Spinal cord (tissue), 10 donors: Measurements from ENCODE around the gene DXO. TPM values are rescaled to one million over a fixed set of nuclear protein-coding genes. Genes with fewer than 3 reads are reported as not detected.

Experiments used
- DNase-seq, 6 donors: peaks; one replicate each; pipeline versions ENCODE4 v3.0.0 to v3.0.0-alpha.2; 2013 to 2015; ENCODE audit warnings: low spot score in 6 of 6, low read depth in 4 of 6
- H3K27ac ChIP-seq: one replicate; pipeline ENCODE4 v1.5.1; 2013; ENCODE audit warnings: low read depth, low read length, control low read depth
- H3K27me3 ChIP-seq: one replicate; pipeline ENCODE4 v1.6.1; 2013; ENCODE audit warnings: low read length; ENCODE audit not compliant: control insufficient read depth, insufficient read depth
- H3K36me3 ChIP-seq: one replicate; pipeline ENCODE4 v1.6.1; 2013; ENCODE audit warnings: low read length; ENCODE audit not compliant: control insufficient read depth, insufficient read depth
- H3K4me1 ChIP-seq: one replicate; pipeline ENCODE4 v1.6.1; 2013; ENCODE audit warnings: low read length; ENCODE audit not compliant: control insufficient read depth, insufficient read depth
- H3K4me3 ChIP-seq: one replicate; pipeline ENCODE4 v1.5.1; 2013; ENCODE audit warnings: low read depth, low read length, control low read depth
- H3K9me3 ChIP-seq: one replicate; pipeline ENCODE4 v1.6.1; 2013; ENCODE audit warnings: low read length; ENCODE audit not compliant: control insufficient read depth, insufficient read depth
- WGBS: methylation state at CpG from one replicate; pipeline ENCODE4 v1.1.5; 2013; ENCODE audit warnings: missing lambda C conversion rate; ENCODE audit not compliant: insufficient coverage; 5-methylcytosine and 5-hydroxymethylcytosine counted together
- polyA plus RNA-seq, 2 donors: library from polyadenylated mRNA; unstranded; fragments of 120-200 nt; gene quantifications; one replicate each; pipeline ENCODE4 v1.2.1, GENCODE V29; 2013; ENCODE audit not compliant: insufficient read length in 2 of 2
- total RNA-seq, 2 donors: library from RNA; depleted of rRNA in 1 of 2; stranded (reverse); fragments of 120-200 nt in 1 of 2; fragments of >200 nt in 1 of 2; gene quantifications; one replicate each; pipeline versions ENCODE4 v1.2.3 to v1.2.4, GENCODE V29; 2013 to 2014
- donor health status: healthy.

DXO gene
- total and polyA plus RNA-seq, 4 donors, result 7.9 to 32.7 (median 23.0) TPM

- Histone ChIP-seq H3K27me3 (no peaks in the 10 kb centered on the region), H3K36me3 (peaks cover 65% of the 10 kb centered on the region), H3K27ac (peak within 1 kb of the TSS; percentile 85), H3K4me3 (peak within 1 kb of the TSS; percentile 93), H3K4me1 (peaks cover 18% of the 10 kb centered on the region), H3K9me3 (no peaks in the 10 kb centered on the region)
- peak; percentile 90 to 99 (median 95) for DNase-seq
- 0% methylated on average over 55 of the region's 59 CpGs for WGBS
These were observed 12.9 kb downstream of the DXO start, which contains the start of the genes NELFE and SKIC2 for GRCh38 chr6:31958741-31959739. NELFE (minus strand) TSS chr6:31958971; CDS start chr6:31958446, 525 bp downstream. SKIC2 (plus strand) TSS chr6:31959175; CDS start chr6:31959193, 18 bp downstream.

DNA sequence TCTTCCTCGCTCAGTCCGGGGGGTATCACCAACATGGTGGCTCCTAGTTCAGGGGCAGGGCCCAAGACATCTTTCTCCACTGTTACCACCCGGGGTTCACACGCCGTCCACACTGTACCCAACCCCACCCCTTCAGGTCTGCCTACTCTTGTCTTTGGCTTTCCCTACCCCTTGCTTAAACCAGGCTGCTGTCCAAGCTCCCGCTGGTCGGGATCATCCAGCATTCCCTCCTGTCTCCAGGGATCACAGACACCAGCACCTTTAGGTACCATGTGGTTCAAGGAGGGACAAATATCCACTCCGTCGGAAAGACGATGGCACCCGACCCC lies 13.6 kb downstream of the DXO start:
- H3K27me3 ChIP-seq, result no peaks in the 10 kb centered on the region
- peaks cover 65% of the 10 kb centered on the region for H3K36me3 ChIP-seq
- DNase-seq, result no peak
- H3K4me1 ChIP-seq, result peaks cover 18% of the 10 kb centered on the region
- peak overlapping the region; percentile 93 for H3K4me3 ChIP-seq
- no peaks in the 10 kb centered on the region for H3K9me3 ChIP-seq
- WGBS, result 7% methylated on average over 11 of the region's 11 CpGs
- H3K27ac ChIP-seq, result peak overlapping the region; percentile 85

DNA sequence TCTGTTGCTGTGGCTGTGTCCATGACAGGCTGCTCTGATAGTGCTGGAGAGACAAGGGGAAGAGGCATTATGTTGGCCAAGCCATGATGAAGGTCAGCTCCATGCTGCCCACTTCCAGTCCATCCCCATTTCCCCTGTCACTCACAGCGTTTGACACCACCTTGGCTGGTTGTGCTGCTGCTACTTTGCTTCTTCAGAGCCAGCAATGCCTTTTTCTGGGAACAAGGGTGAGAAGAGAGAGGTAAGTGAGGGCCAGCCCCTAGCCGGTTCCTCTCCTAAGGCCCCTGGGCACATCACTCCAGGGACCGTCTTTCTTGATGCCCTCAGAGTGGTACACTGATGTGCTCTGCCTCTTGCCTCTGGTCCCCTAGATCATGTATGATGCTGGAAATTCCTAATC lies 15.1 kb downstream of the DXO start:
- 100% methylated on average over 3 of the region's 3 CpGs for WGBS
- peaks cover 18% of the 10 kb centered on the region for H3K4me1 ChIP-seq
- peaks cover 63% of the 10 kb centered on the region for H3K36me3 ChIP-seq
- H3K9me3 ChIP-seq, result no peaks in the 10 kb centered on the region
- H3K27ac ChIP-seq, result no peak overlapping the region
- H3K27me3 ChIP-seq, result no peaks in the 10 kb centered on the region
- DNase-seq, result no peak
- H3K4me3 ChIP-seq, result no peak overlapping the region

GRCh38 chr6:31954511-31954910 lies 17.4 kb downstream of the DXO start:
- H3K27ac ChIP-seq, result no peak overlapping the region
- peaks cover 53% of the 10 kb centered on the region for H3K36me3 ChIP-seq
- peaks cover 11% of the 10 kb centered on the region for H3K4me1 ChIP-seq
- H3K27me3 ChIP-seq, result no peaks in the 10 kb centered on the region
- no peaks in the 10 kb centered on the region for H3K9me3 ChIP-seq
- 98% methylated on average over 28 of the region's 28 CpGs for WGBS
- no peak overlapping the region for H3K4me3 ChIP-seq
- DNase-seq, result no peak

DNA sequence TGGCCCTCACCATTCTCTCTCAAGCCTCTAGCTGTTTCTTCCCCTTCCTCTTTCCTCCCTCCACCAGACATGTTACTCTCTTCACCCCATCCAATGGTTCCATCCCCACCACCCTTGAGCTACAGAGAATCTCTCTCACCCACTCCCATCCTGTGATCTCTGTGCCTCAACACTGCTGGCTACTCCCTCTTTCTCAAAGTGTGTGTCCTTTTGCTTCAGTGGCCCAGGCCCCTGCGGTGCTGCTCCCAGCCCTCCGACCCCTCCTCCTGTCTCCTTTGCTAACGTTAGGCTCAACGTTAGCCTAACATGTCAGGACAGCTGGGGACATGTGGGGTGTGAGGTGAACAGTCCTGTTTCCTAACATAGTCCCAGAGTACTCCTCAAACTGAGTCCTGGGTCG lies 19.0 kb downstream of the DXO start:
- H3K4me1 ChIP-seq, result peaks cover under 1% of the 10 kb centered on the region
- no peaks in the 10 kb centered on the region for H3K27me3 ChIP-seq
- no peak for DNase-seq
- WGBS, result no CpG with 5 or more reads among the region's 5 CpGs
- H3K27ac ChIP-seq, result no peak overlapping the region
- H3K9me3 ChIP-seq, result no peaks in the 10 kb centered on the region
- peaks cover 53% of the 10 kb centered on the region for H3K36me3 ChIP-seq
- no peak overlapping the region for H3K4me3 ChIP-seq

- no peak overlapping the region for H3K27ac ChIP-seq
- no peak overlapping the region for H3K4me3 ChIP-seq
- H3K27me3 ChIP-seq, result no peaks in the 10 kb centered on the region
- H3K4me1 ChIP-seq, result no peaks in the 10 kb centered on the region
- H3K9me3 ChIP-seq, result no peaks in the 10 kb centered on the region
- WGBS, result 72% methylated on average over 4 of the region's 5 CpGs
- DNase-seq, result peak in 3 of 6 donors; percentile 4 to 64 (median 63)
- peaks cover 53% of the 10 kb centered on the region for H3K36me3 ChIP-seq
These were observed 19.7 kb downstream of the DXO start for GRCh38 chr6:31952140-31952805.

- no peak overlapping the region for H3K27ac ChIP-seq
- peaks cover 2% of the 10 kb centered on the region for H3K27me3 ChIP-seq
- 86% methylated on average over 5 of the region's 7 CpGs for WGBS
- H3K4me1 ChIP-seq, result no peaks in the 10 kb centered on the region
- H3K36me3 ChIP-seq, result peaks cover 38% of the 10 kb centered on the region
- H3K4me3 ChIP-seq, result no peak overlapping the region
- no peak for DNase-seq
- no peaks in the 10 kb centered on the region for H3K9me3 ChIP-seq
These were observed 21.9 kb downstream of the DXO start for GRCh38 chr6:31949926-31950548.

DNA sequence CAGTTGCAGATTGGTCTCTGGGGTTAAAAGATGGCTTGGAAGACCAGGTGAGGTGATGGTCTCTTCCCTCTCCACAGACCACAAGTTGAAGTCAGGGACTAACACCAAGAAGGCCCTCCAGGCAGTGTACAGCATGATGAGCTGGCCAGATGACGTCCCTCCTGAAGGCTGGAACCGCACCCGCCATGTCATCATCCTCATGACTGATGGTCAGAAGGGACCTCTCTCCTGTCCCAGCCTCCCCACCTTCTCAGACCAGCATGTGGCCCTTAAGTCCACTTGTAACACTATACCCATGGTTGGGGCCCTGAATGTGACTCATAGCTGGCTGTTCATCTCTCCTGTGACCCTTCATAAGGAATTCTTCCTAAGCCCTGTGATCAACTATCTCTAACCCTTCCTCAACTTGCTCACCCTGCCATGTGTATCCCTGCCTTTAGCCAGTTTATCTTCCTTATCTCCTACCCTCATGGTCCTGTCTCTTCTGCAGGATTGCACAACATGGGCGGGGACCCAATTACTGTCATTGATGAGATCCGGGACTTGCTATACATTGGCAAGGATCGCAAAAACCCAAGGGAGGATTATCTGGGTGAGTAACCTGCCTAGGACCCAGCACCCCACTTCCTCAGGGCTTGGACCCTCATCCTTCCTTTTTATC lies 23.1 kb downstream of the DXO start:
- no peak for DNase-seq
- H3K9me3 ChIP-seq, result no peaks in the 10 kb centered on the region
- WGBS, result 96% methylated on average over 3 of the region's 6 CpGs
- peaks cover 27% of the 10 kb centered on the region for H3K36me3 ChIP-seq
- no peak overlapping the region for H3K27ac ChIP-seq
- H3K27me3 ChIP-seq, result peaks cover 5% of the 10 kb centered on the region
- H3K4me3 ChIP-seq, result no peak overlapping the region
- no peaks in the 10 kb centered on the region for H3K4me1 ChIP-seq

- Histone ChIP-seq H3K9me3 (no peaks in the 10 kb centered on the region), H3K4me3 (no peak overlapping the region), H3K4me1 (no peaks in the 10 kb centered on the region), H3K27ac (no peak overlapping the region), H3K27me3 (peaks cover 6% of the 10 kb centered on the region), H3K36me3 (peaks cover 21% of the 10 kb centered on the region)
- WGBS, result 90% methylated on average over 5 of the region's 5 CpGs
- DNase-seq, result no peak
These were observed 23.6 kb downstream of the DXO start for GRCh38 chr6:31948306-31948705.
